Measurements from ENCODE around the gene GTF2A1L. TPM values are rescaled to one million over a fixed set of nuclear protein-coding genes. Genes with fewer than 3 reads are reported as not detected.
"Not testable (repeated sequence)": the region's sequence is repeated elsewhere in the genome, so short reads cannot be mapped to it uniquely, and the experiment has no call there.

GTF2A1L gene
- total RNA-seq, 1 donor from 2014 or later = not detected

- intact Hi-C loops (cut with DNase I) = no loop called here
- DNase-seq = no peak
- Histone ChIP-seq H3K27me3 (no peaks in the 10 kb centered on the region), H3K4me1 (no peaks in the 10 kb centered on the region), H3K4me3 (no peak overlapping the region), H3K36me3 (no peaks in the 10 kb centered on the region), H3K9me3 (no peaks in the 10 kb centered on the region), H3K27ac (no peak overlapping the region)
- no peak for TF ChIP-seq CTCF (IDR thresholded peaks at IDR 0.05)
- ATAC-seq = no peak
Measured at GRCh38 chr2:48613211-48613610, 4.4 kb upstream of the GTF2A1L start.

GRCh38 chr2:48614581-48614980 lies 3.1 kb upstream of the GTF2A1L start:
- H3K9me3 ChIP-seq; H3K36me3 ChIP-seq; DNase-seq; ATAC-seq; H3K27me3 ChIP-seq; H3K4me3 ChIP-seq; H3K27ac ChIP-seq; H3K4me1 ChIP-seq; intact Hi-C loops (cut with DNase I): not testable (repeated sequence)

GRCh38 chr2:48619526-48619925 lies 1.9 kb downstream of the GTF2A1L start:
- intact Hi-C loops (cut with DNase I) = no loop called here
- Histone ChIP-seq H3K4me3 (no peak overlapping the region), H3K27ac (no peak overlapping the region), H3K36me3 (no peaks in the 10 kb centered on the region), H3K9me3 (no peaks in the 10 kb centered on the region), H3K4me1 (no peaks in the 10 kb centered on the region), H3K27me3 (no peaks in the 10 kb centered on the region)
- DNase-seq = no peak
- no peak for ATAC-seq
- no peak for TF ChIP-seq CTCF (IDR thresholded peaks at IDR 0.05)

- ATAC-seq (no peak), DNase-seq (no peak)
- TF ChIP-seq CTCF (IDR thresholded peaks at IDR 0.05) = no peak
- no peak overlapping the region for H3K27ac ChIP-seq
- no peaks in the 10 kb centered on the region for H3K36me3 ChIP-seq
- H3K9me3 ChIP-seq = no peaks in the 10 kb centered on the region
- no peaks in the 10 kb centered on the region for H3K4me1 ChIP-seq
- H3K4me3 ChIP-seq = no peak overlapping the region
- H3K27me3 ChIP-seq = no peaks in the 10 kb centered on the region
- intact Hi-C loops (cut with DNase I) = no loop called here
Measured at GRCh38 chr2:48620604-48621003, 2.9 kb downstream of the GTF2A1L start.

- H3K27me3 ChIP-seq; H3K4me1 ChIP-seq; ATAC-seq; intact Hi-C loops (cut with DNase I); H3K9me3 ChIP-seq; H3K27ac ChIP-seq; H3K36me3 ChIP-seq; H3K4me3 ChIP-seq; DNase-seq: not testable (repeated sequence)
Measured at GRCh38 chr2:48622691-48623090, 5.0 kb downstream of the GTF2A1L start.

- Histone ChIP-seq H3K27me3 (no peaks in the 10 kb centered on the region), H3K9me3 (no peaks in the 10 kb centered on the region), H3K36me3 (no peaks in the 10 kb centered on the region), H3K4me3 (no peak overlapping the region), H3K27ac (no peak overlapping the region), H3K4me1 (no peaks in the 10 kb centered on the region)
- no peak for ATAC-seq
- DNase-seq = no peak
- intact Hi-C loops (cut with DNase I) = no loop called here
- no peak for TF ChIP-seq CTCF (IDR thresholded peaks at IDR 0.05)
Measured at GRCh38 chr2:48624696-48625095, 7.0 kb downstream of the GTF2A1L start.

GRCh38 chr2:48626047-48626446 lies 8.4 kb downstream of the GTF2A1L start:
- Histone ChIP-seq H3K4me3 (no peak overlapping the region), H3K4me1 (no peaks in the 10 kb centered on the region), H3K9me3 (no peaks in the 10 kb centered on the region), H3K27ac (no peak overlapping the region), H3K36me3 (no peaks in the 10 kb centered on the region), H3K27me3 (no peaks in the 10 kb centered on the region)
- DNase-seq (no peak), ATAC-seq (no peak)
- no peak for TF ChIP-seq CTCF (IDR thresholded peaks at IDR 0.05)
- intact Hi-C loops (cut with DNase I) = no loop called here
